ENCODE measurements around the gene MCTP1. TPM values are rescaled to one million over a fixed set of nuclear protein-coding genes. Genes with fewer than 3 reads are reported as not detected.

The MCTP1 gene
- total RNA-seq, 2 donors from 2014 or later: 3.3 to 5.0 TPM

DNA sequence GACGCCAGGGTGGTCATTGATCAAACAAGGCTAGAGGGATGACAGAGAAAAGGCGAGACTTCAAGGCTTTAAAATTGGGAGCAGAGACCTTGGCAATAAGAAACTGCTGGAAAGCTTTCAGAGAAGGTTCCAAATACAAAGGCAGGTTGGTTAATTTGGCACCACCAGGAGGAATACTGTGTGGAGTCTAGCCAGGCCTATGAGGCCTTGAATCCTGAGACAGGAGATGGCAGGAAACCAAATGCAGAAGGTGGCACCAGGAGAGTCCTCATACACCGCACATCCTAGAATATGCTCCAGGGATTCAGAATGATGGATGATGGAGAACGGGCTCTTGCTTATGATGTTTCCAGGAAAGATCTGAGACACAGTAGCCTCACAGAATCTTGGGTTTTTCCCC is 90.0 kb downstream of the MCTP1 start:
- Histone ChIP-seq H3K27me3 (replicated peaks; ENCODE audit: insufficient read depth) (no peaks in the 10 kb centered on the region), H3K9me3 (no peaks in the 10 kb centered on the region), H3K4me1 (replicated peaks) (no peaks in the 10 kb centered on the region), H3K27ac (no peak overlapping the region), H3K36me3 (no peaks in the 10 kb centered on the region), H3K4me3 (no peak overlapping the region)
- intact Hi-C loops (cut with DNase I): no loop called here
- TF ChIP-seq POLR2A (IDR thresholded peaks at IDR 0.05) (no peak), CTCF (IDR thresholded peaks at IDR 0.05) (no peak), POLR2AphosphoS5 (IDR thresholded peaks at IDR 0.05) (no peak)
- WGBS: 81% methylated on average over 4 of the region's 4 CpGs
- DNase-seq (ENCODE audit: low spot score): no peak

DNA sequence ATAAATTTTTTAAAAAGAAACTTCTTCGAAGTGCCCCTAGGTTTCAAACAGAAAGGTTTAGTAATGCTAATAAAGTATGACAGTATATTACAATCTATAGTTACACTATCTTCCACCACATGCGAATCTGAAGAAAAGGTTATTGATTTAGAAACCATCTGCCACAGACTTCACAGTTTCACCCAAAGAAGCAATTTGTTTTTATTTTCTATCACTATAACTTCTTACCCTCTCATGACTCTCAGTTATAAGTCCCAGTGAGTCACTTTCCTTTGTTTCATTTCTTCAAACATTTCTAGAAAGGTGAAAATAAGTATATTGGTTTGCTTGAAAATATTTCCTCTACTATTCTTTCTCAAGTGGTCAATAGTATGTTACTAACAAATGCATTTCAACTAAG is 93.6 kb downstream of the MCTP1 start:
- no peak overlapping the region for H3K27ac ChIP-seq
- WGBS: 85% methylated on average over 2 of the region's 2 CpGs
- DNase-seq (ENCODE audit: low spot score): no peak
- H3K27me3 ChIP-seq (replicated peaks; ENCODE audit: insufficient read depth): no peaks in the 10 kb centered on the region
- H3K4me1 ChIP-seq (replicated peaks): no peaks in the 10 kb centered on the region
- TF ChIP-seq CTCF (IDR thresholded peaks at IDR 0.05): no peak
- no peak for TF ChIP-seq POLR2AphosphoS5 (IDR thresholded peaks at IDR 0.05)
- no peak for TF ChIP-seq POLR2A (IDR thresholded peaks at IDR 0.05)
- H3K9me3 ChIP-seq: no peaks in the 10 kb centered on the region
- H3K4me3 ChIP-seq: no peak overlapping the region
- intact Hi-C loops (cut with DNase I): no loop called here
- H3K36me3 ChIP-seq: no peaks in the 10 kb centered on the region

GRCh38 chr5:95184924-95185323 is 100.0 kb downstream of the MCTP1 start:
- no peak for DNase-seq (ENCODE audit: low spot score)
- Histone ChIP-seq H3K27ac (no peak overlapping the region), H3K36me3 (no peaks in the 10 kb centered on the region), H3K9me3 (no peaks in the 10 kb centered on the region), H3K27me3 (replicated peaks; ENCODE audit: insufficient read depth) (no peaks in the 10 kb centered on the region), H3K4me3 (no peak overlapping the region), H3K4me1 (replicated peaks) (no peaks in the 10 kb centered on the region)
- intact Hi-C loops (cut with DNase I): no loop called here
- WGBS: 59% methylated on average over 4 of the region's 4 CpGs
- no peak for TF ChIP-seq POLR2A (IDR thresholded peaks at IDR 0.05)
- TF ChIP-seq CTCF (IDR thresholded peaks at IDR 0.05): no peak
- TF ChIP-seq POLR2AphosphoS5 (IDR thresholded peaks at IDR 0.05): no peak

DNA sequence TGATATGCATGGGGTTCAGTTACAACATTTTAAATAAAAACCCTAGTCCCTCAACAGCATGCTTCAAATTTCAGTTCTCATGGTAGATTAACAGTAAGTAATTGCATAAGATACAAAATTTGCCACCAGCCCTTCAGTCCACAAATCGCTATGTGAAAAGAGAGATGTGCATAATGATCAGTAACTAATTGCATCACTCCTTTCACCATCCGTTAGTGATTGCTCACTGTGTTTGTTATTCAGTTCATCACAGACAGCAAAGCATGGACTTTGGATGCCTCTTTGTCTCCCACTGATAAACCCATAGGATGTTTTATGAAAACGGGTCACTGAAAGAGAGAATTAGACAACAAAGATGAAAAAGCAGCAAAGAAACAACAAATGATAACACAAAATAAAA is 103.2 kb downstream of the MCTP1 start:
- intact Hi-C loops (cut with DNase I): no loop called here
- H3K4me1 ChIP-seq (replicated peaks): no peaks in the 10 kb centered on the region

More for the DNA sequence above, 103.2 kb downstream of the MCTP1 start:
- TF ChIP-seq CTCF (IDR thresholded peaks at IDR 0.05) (no peak), POLR2AphosphoS5 (IDR thresholded peaks at IDR 0.05) (no peak), POLR2A (IDR thresholded peaks at IDR 0.05) (no peak)
- H3K9me3 ChIP-seq: no peaks in the 10 kb centered on the region
- H3K27me3 ChIP-seq (replicated peaks; ENCODE audit: insufficient read depth): no peaks in the 10 kb centered on the region
- WGBS: 85% methylated on average over 3 of the region's 3 CpGs
- no peak for DNase-seq (ENCODE audit: low spot score)
- no peaks in the 10 kb centered on the region for H3K36me3 ChIP-seq
- no peak overlapping the region for H3K4me3 ChIP-seq
- H3K27ac ChIP-seq: no peak overlapping the region
